Natural killer cell (primary cell): ENCODE data around the gene IRF7. TPM values are rescaled to one million over a fixed set of nuclear protein-coding genes. Genes with fewer than 3 reads are reported as not detected.

Source experiments
- ATAC-seq, 3 donors: fragments of 150-1000 bp in 2 of 3; fragments of 200-7000 bp in 1 of 3; cut with Tn5 transposase; 1 replicate in 1 of 3; 2 replicates in 2 of 3; pipeline ENCODE4 v1.10.0; 2021; ENCODE audit warnings: mild to moderate bottlenecking in 2 of 3, moderate library complexity in 2 of 3
- DNase-seq, 2 donors: peaks; one replicate each; pipeline versions ENCODE4 v3.0.0 to v3.0.0-alpha.2; 2013 to 2021; ENCODE audit warnings: mixed read lengths in 1 of 2
- H3K27ac ChIP-seq: one replicate; pipeline ENCODE4 v1.5.1; 2013; ENCODE audit warnings: mild to moderate bottlenecking, low read length
- H3K27me3 ChIP-seq: one replicate; pipeline ENCODE4 v1.6.1; 2013; ENCODE audit warnings: low read length; ENCODE audit not compliant: control insufficient read depth, insufficient read depth
- H3K36me3 ChIP-seq: one replicate; pipeline ENCODE4 v1.6.1; 2013; ENCODE audit warnings: low read length; ENCODE audit not compliant: control insufficient read depth, insufficient read depth
- H3K4me1 ChIP-seq: one replicate; pipeline ENCODE4 v1.6.1; 2013; ENCODE audit warnings: low read length; ENCODE audit not compliant: control insufficient read depth, insufficient read depth
- H3K4me3 ChIP-seq: one replicate; pipeline ENCODE4 v1.5.1; 2013; ENCODE audit warnings: low read length
- H3K9me3 ChIP-seq: one replicate; pipeline ENCODE4 v1.6.1; 2013; ENCODE audit warnings: low read length; ENCODE audit not compliant: control insufficient read depth, insufficient read depth
- H3K27ac Mint-ChIP-seq, 2 donors: one replicate each; pipeline ENCODE4 v1.8.0; 2022; ENCODE audit warnings: mild to moderate bottlenecking in 2 of 2, mixed read lengths in 2 of 2, moderate library complexity in 1 of 2
- H3K27me3 Mint-ChIP-seq, 2 donors: one replicate each; pipeline ENCODE4 v1.8.0; 2022; ENCODE audit warnings: low read depth in 2 of 2, mixed read lengths in 2 of 2
- H3K36me3 Mint-ChIP-seq: one replicate; pipeline ENCODE4 v1.8.0; 2022; ENCODE audit warnings: mixed read lengths
- H3K4me1 Mint-ChIP-seq, 2 donors: one replicate each; pipeline ENCODE4 v1.8.0; 2022; ENCODE audit warnings: mixed read lengths in 2 of 2
- H3K4me3 Mint-ChIP-seq: one replicate; pipeline ENCODE4 v1.8.0; 2022; ENCODE audit warnings: mild to moderate bottlenecking, moderate library complexity, mixed read lengths
- H3K9me3 Mint-ChIP-seq, 2 donors: one replicate each; pipeline ENCODE4 v1.8.0; 2022; ENCODE audit warnings: mixed read lengths in 2 of 2
- CTCF ChIP-seq: fragments of 200-600 bp; IDR thresholded peaks from one replicate; pipeline ENCODE4 v1.8.0; 2022; ENCODE audit warnings: antibody characterized with exemption
- WGBS: methylation state at CpG from one replicate; pipeline ENCODE4 v1.1.7; 2013; ENCODE audit warnings: missing lambda C conversion rate; ENCODE audit not compliant: insufficient coverage; 5-methylcytosine and 5-hydroxymethylcytosine counted together
- intact Hi-C: fragments of 100-400 bp; cut with micrococcal nuclease; formaldehyde crosslinking; loops from one replicate; pipeline ENCODE4 v1.14.2; 2022
- total RNA-seq, 4 donors: library from RNA; stranded (reverse); fragments of 120-200 nt in 1 of 4; gene quantifications; one replicate each; pipeline versions ENCODE4 v1.2.3 to v1.2.4, GENCODE V29; 2013 to 2022

Gene IRF7
- total RNA-seq, 3 donors from 2014 or later (not counting 1 experiment from before 2014, with no cell fraction given) = 63.3 to 97.3 (median 77.3) TPM

- H3K4me1 ChIP-seq = peaks cover 14% of the 10 kb centered on the region
- DNase-seq (no peak), ATAC-seq (no peak)
- peaks cover 16 to 33% of the 10 kb centered on the region in 2 donors for H3K4me1 Mint-ChIP-seq
- no peak overlapping the region for H3K4me3 Mint-ChIP-seq
- H3K27ac ChIP-seq = no peak overlapping the region
- H3K9me3 ChIP-seq = no peaks in the 10 kb centered on the region
- TF ChIP-seq CTCF = no peak
- intact Hi-C loops = no loop called here
- H3K36me3 ChIP-seq = peaks cover 57% of the 10 kb centered on the region
- no peaks in the 10 kb centered on the region for H3K27me3 Mint-ChIP-seq
- H3K27me3 ChIP-seq = no peaks in the 10 kb centered on the region
- H3K9me3 Mint-ChIP-seq = no peaks in the 10 kb centered on the region
- H3K27ac Mint-ChIP-seq = peak overlapping the region in 1 of 2 donors; percentile 31
- peaks cover 8% of the 10 kb centered on the region for H3K36me3 Mint-ChIP-seq
- H3K4me3 ChIP-seq = no peak overlapping the region
- 93% methylated on average over 26 of the region's 26 CpGs for WGBS
Measured at GRCh38 chr11:589798-590197, 26.0 kb downstream of the IRF7 start.

- intact Hi-C loops = no loop called here
Measured at GRCh38 chr11:587978-588380, 27.8 kb downstream of the IRF7 start.

GRCh38 chr11:587546-587945, 28.2 kb downstream of the IRF7 start:
- Mint-ChIP-seq H3K9me3 (no peaks in the 10 kb centered on the region), H3K4me3 (no peak overlapping the region), H3K27me3 (no peaks in the 10 kb centered on the region), H3K36me3 (peaks cover 8% of the 10 kb centered on the region), H3K27ac (peak overlapping the region; percentile 86 to 89), H3K4me1 (peaks cover 16 to 29% of the 10 kb centered on the region in 2 donors)
- ATAC-seq = peak in 1 of 3 donors; percentile 4
- TF ChIP-seq CTCF = no peak
- no peak overlapping the region for H3K4me3 ChIP-seq
- intact Hi-C loops = no loop called here
- peak overlapping the region; percentile 56 for H3K27ac ChIP-seq
- peaks cover 14% of the 10 kb centered on the region for H3K4me1 ChIP-seq
- H3K36me3 ChIP-seq = peaks cover 53% of the 10 kb centered on the region
- 73% methylated on average over 7 of the region's 8 CpGs for WGBS
- DNase-seq = no peak
- no peaks in the 10 kb centered on the region for H3K9me3 ChIP-seq
- H3K27me3 ChIP-seq = no peaks in the 10 kb centered on the region

More at GRCh38 chr11:587978-588380, 27.8 kb downstream of the IRF7 start:
- ATAC-seq (peak; percentile 83 to 90 (median 83)), DNase-seq (peak in 1 of 2 donors; percentile 87)
- Mint-ChIP-seq H3K36me3 (peaks cover 8% of the 10 kb centered on the region), H3K4me1 (peaks cover 16 to 29% of the 10 kb centered on the region in 2 donors), H3K27ac (peak overlapping the region; percentile 86 to 89), H3K27me3 (no peaks in the 10 kb centered on the region), H3K9me3 (no peaks in the 10 kb centered on the region), H3K4me3 (peak overlapping the region; percentile 47)
- peak overlapping the region; percentile 56 for H3K27ac ChIP-seq
- H3K27me3 ChIP-seq = no peaks in the 10 kb centered on the region
- H3K9me3 ChIP-seq = no peaks in the 10 kb centered on the region
- WGBS = 80% methylated on average over 6 of the region's 6 CpGs
- no peak for TF ChIP-seq CTCF
- peaks cover 14% of the 10 kb centered on the region for H3K4me1 ChIP-seq
- peaks cover 55% of the 10 kb centered on the region for H3K36me3 ChIP-seq
- no peak overlapping the region for H3K4me3 ChIP-seq
